A204.1 (cell line): ENCODE measurements around the gene SCGN.
"Not testable (repeated sequence)": the region's sequence is repeated elsewhere in the genome, so short reads cannot be mapped to it uniquely, and the experiment has no call there.

ENCODE experiments used
- FAIRE-seq: peaks from 2 replicates; lab custom pipeline; 2012; peaks lifted over from hg19 to GRCh38; lab: Jason Lieb, UNC

SCGN gene

DNA sequence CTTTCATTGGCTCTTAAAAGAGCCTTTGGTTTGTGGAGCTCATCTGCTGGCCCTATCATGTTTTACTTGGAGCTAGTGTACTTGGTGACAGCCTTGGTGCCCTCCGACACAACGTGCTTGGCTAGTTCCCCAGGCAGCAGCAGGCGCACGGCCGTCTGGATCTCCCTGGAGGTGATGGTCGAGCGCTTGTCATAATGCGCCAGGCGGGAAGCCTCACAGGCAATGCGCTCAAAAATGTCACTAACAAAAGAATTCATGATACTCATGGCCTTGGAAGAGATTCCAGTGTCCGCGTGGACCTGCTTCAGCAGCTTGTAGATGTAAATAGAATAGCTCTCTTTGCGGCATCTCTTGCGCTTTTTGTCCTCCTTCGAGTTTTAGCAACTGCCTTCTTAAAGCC, 79.7 kb downstream of the SCGN start:
- FAIRE-seq = no peak

DNA sequence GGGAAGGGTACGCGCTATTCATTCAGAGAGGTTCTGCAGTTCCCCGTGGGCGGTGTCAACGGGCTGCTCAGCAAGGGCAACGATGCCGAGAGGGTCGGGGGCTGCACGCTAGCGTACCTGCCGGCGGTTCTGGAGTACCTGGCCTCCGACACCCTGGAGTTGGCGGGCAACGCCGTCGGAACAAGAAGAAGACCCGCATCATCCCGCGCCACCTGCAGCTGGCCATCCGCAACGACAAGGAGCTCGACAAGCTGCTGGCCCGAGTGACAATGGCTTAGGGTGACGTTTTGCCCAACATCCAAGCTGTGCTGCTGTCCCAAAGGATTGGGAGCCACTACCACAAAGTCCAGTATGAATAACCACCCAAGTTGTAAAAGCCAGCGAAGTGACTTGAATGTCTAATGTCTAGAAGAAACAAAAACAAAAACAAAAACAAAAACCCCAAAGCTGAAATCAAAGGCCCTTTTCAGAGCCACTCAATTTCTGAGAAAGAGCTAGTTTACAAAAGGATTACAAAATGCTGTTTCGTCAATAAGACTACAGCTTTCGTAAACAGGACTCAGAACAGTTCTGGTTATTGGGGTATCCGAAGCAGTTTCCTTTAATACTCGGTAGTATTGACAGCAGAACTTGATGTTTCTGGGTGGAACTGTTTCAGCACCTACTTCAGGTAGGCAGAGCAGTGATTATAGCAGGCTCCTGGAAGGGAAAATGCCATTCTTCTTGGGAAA, 80.6 kb downstream of the SCGN start:
- no peak for FAIRE-seq

DNA sequence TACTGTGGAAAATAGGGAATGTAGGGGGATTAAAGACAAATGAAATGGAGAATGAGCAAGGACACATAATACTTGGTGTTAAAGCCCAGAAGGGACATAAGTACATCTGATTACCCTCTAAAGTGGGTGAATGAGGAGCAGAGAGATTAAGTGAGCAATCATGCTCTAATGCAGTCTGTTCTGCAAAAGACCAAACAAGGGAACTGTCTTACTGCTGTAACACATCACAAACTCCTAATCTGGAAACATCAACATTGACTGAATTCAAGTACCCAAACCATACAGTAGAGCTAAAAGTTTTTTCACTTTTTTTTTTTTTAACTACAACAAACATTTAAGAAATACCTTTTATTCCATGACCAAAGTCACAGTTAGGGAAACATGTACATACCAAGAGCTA, 83.2 kb downstream of the SCGN start:
- FAIRE-seq = no peak

DNA sequence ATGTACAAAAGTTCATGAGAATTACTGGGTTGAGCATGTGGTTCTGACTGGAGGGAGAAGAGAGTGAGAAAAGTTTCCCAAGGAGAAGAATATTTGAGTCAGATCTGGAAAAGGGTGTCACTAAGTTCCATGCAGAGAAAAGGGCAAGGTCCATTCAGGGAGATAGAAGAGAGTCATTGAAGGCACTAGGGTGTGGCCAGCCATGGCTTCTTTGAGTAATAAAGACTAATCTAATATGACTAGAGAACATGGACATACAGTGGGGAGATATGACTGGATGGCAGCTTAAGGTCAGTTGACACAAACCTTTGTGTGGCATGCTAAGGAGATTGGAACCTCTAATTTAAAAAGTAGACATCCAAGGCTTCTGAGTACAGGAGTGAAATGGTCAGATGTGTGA, 91.9 kb downstream of the SCGN start:
- no peak for FAIRE-seq

DNA sequence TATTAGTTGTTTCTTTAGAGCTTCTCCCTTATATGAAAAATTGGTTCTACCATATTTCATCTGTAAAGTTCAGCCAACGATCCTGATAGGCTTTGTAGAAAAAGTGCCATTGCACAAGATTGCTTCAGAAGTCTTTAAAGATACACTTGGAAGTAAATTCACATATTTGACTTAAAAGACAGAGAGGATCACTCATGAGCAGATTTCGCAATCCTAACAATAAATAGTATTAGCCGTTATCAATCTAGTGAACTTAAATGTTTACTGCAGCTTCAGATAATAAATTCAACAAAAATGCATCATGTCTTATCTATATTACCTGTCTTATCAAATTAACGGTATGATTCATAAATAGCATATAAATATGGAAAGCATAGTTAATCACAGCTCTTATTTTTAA, 93.8 kb downstream of the SCGN start:
- FAIRE-seq = no peak

DNA sequence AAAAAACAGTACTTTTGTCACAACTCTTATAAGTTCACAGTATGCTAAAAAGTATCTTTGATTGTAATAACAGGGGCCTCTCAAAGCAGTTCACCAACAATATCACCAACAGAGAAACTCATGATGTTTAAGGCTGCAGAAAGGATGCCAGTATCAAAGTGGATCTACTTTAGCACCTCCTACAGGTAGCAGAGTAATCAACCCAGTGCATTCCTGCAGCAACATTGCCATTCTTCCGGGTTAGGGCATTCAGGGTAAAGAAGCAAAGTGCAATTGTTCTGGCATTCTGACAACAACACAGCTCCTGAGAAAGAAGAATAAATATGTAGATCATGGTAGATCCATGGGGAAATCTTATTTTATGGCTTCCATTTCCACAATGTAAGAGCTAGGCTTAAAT, 95.0 kb downstream of the SCGN start:
- FAIRE-seq = no peak

DNA sequence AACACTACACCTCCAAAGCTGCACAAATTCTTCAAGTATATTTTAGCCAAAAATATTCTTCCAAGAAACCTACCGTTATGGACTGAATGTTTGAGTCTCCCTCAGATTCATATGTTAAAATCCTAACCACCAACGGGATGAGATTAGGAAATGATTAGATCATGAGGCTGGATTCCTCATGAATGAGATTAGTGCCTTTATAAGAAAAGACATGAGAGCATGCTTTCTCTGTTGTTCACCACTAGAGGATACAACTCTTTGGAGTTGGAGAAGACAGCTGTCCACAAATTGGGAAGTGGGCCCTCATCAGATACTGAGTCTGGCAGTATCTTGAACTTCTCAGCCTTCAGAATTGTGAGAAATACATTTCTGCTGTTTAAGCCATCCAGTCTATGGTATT, 95.5 kb downstream of the SCGN start:
- no peak for FAIRE-seq

DNA sequence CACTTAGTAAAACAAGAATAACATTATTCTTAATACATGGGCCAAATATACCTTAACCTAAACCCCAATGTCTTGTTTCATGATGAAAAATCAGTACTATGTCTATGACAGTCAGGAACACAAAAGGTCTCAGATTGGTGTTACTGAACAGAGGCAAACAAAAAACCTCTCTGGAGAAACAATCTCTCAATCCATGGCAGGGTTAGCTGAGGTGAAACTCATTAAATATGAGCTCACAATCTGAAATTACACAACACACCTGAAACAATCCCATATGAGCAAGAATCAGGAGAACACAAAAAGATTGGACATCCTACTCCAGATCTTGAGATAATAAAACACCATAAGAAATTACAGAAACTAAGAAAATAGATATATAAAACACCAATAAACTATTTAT, 96.0 kb downstream of the SCGN start:
- FAIRE-seq = no peak

DNA sequence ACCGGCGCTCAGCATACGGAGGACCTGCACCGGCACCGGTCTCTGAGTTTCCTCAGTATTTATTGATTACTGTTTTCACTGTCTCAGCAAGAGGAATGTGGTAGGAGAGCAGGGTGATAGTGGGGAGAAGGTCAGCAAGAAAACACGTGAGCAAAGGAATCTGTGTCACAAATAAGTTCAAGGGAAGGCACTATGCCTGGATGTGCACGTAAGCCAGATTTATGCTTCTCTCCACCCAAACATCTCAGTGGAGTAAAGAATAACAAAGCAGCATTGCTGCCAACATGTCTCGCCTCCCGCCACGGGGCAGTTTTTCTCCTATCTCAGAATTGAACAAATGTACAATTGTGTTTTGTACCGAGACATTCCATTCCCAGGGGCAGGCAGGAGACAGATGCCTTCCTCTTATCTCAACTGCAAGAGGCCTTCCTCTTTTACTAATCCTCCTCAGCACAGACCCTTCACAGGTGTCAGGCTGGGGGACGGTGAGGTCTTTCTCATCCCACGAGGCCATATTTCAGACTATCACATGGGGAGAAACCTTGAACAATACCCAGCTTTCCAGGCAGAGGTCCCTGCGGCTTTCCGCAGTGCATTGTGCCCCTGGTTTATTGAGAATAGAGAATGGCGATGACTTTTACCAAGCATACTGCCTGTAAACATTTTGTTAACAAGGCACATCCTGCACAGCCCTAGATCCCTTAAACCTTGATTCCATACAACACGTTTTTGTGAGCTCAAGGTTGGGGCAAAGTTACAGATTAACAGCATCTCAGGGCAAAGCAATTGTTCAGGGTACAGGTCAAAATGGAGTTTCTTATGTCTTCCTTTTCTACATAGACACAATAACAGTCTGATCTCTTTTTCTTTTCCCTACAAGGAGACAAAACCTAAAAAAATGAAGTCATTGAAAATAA, 96.8 kb downstream of the SCGN start:
- FAIRE-seq = not testable (repeated sequence)

DNA sequence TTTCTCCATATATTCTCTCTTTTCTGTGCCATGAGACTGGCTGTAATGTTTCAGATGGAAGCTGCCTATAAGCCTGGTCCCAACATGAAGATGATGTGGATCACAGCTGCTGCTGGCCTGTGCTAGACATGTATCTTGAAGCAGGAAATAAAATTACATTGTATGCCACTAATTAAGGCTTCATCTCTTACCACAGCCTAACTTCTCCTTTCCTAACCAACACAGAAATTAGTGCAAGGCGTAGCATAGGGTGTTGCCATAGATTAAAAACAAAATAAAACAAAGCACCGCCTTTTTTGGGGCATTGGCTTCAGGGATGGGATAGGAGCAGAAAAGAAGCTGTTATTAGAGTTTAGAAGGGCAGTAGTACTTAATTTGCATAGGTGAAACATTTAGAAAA, 97.8 kb downstream of the SCGN start:
- FAIRE-seq = no peak

DNA sequence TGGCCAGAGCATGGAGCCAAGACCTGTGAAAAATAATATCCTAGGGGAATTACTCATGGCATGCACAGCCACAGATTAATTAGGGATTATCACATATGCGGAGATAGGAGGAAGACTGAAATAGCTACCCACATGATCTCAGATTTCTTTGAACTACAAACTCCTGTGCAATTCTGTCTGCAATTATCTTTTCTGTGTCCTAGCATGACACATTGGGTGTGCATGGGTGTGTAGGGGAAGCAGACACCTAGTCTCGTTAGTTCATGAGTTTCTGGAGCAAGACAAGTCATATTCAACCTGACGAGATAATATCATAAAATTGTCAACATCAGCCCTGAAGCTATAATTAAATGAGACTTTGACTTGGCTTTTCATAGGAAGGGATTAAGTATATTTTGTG, 98.9 kb downstream of the SCGN start:
- FAIRE-seq = no peak
